GM21737 (cell line): ENCODE data around the gene LRRFIP1.
"Not testable (repeated sequence)": the region's sequence is repeated elsewhere in the genome, so short reads cannot be mapped to it uniquely, and the experiment has no call there.

Source experiments
- ATAC-seq: cut with Tn5 transposase; IDR thresholded peaks from one replicate; pipeline ENCODE4 v1.9.1; 2021; ENCODE audit warnings: mild to moderate bottlenecking, moderate library complexity; ENCODE audit not compliant: unreplicated experiment

The LRRFIP1 gene, protein sequence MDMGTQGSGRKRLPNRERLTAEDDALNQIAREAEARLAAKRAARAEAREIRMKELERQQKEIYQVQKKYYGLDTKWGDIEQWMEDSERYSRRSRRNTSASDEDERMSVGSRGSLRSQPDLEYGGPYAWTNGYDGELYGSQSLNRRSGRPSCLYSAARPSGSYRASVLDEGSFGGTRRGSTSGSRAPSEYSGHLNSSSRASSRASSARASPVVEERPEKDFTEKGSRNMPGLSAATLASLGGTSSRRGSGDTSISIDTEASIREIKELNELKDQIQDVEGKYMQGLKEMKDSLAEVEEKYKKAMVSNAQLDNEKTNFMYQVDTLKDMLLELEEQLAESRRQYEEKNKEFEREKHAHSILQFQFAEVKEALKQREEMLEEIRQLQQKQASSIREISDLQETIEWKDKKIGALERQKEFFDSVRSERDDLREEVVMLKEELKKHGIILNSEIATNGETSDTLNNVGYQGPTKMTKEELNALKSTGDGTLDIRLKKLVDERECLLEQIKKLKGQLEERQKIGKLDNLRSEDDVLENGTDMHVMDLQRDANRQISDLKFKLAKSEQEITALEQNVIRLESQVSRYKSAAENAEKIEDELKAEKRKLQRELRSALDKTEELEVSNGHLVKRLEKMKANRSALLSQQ

DNA sequence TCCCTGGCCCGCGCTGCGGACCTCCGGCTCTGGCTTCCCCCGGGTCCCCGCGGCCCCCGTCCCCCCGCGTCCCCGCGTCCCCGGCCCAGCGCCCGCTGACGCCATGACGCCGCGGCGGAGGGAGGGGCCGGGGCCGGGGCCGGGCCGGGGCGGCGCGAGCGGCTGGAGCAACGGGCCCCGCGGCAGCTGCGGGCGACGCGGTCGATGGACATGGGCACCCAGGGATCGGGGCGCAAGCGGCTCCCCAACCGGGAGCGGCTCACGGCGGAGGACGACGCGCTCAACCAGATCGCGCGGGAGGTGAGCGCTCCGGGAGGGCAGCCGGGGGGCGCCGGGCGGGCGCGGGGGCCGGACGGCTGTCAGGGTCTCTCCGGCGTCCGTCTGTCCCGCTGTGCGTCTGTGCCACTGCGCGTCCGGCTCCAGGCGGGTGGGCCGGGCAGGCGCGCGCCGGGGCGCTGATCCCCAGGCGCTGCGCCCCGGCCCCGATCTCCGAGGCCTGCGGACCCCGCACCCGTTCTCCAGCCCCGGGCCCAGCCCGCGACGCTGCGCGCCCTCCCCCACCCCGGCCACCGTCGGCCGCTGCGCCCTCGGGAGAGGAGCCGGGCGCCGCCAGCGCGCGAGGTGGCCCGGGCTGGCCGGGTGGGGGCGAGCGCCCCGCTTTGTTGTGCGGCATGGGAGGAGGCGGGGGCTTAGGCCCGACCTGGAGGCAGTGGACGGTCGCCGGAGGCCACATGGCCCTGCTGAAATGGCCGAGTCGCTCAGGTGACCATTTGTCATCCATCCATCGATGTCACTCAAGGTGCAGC is at the start of gene LRRFIP1:
Gene LRRFIP1, plus strand, starts transcription at position 147 of the 806 bp plus-strand sequence. Its CDS starts 58 bp downstream, at position 205.
- no peak for ATAC-seq

DNA sequence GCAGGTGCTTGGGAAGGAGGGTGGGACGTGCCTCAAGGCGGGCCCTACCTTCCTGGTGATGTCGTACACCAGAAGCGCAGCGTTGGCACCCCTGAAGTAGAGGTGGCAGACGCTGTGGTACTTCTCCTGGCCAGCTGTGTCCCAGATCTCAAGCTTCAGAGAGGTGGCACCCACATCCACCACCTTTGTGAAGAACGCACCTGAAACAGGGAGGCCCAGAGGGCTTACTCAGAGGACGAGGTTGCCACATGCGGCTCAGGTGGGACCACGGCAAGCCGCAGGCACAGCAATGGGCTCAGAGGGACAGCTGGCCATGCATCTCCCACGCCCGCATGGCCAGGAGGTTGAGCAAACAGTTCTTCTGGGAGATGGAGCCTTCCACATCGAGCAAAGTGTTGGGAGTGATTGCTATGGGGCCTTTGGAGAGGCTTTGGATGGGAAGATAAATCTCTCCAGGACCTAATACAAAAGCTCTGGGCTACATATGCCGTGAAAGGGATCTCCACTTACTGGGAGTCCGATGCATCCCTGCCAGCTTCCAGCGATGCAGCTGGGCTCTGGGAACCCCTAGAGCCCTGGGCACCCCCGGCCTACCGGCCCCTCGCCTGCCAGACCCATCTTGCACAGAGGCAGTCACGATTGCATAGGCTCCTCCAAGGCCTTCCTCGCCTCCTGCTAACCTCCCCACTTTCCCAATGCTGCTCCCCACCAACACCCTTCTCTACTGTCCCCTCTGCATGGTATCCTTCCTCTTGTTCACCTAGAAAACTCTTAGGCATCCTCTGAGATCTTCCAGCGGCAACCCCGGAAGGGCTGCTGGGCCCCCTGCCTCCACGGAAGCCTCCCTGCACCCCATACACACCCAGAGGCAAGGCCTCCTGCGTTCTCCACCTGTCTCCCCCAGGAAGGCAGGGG is 49.2 kb upstream of the LRRFIP1 start:
- ATAC-seq = no peak

DNA sequence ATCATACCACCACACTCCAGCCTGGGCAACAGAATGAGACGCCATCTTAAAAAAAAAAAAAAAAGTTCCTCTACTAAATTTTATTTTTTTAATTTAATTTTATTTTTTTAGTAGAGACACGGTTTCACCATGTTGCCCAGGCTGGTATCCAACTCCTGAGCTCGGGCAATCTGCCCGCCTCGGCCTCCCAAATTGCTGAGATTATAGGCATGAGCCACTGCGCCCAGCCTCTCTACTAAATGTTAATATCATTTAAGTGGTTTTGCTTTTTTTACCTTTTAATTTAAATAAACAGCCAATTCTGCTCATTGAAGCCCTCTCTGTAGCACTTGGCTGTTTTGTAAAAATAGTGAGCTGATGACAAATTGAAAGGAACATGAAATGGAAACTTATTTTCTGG is 46.1 kb upstream of the LRRFIP1 start:
- no peak for ATAC-seq

DNA sequence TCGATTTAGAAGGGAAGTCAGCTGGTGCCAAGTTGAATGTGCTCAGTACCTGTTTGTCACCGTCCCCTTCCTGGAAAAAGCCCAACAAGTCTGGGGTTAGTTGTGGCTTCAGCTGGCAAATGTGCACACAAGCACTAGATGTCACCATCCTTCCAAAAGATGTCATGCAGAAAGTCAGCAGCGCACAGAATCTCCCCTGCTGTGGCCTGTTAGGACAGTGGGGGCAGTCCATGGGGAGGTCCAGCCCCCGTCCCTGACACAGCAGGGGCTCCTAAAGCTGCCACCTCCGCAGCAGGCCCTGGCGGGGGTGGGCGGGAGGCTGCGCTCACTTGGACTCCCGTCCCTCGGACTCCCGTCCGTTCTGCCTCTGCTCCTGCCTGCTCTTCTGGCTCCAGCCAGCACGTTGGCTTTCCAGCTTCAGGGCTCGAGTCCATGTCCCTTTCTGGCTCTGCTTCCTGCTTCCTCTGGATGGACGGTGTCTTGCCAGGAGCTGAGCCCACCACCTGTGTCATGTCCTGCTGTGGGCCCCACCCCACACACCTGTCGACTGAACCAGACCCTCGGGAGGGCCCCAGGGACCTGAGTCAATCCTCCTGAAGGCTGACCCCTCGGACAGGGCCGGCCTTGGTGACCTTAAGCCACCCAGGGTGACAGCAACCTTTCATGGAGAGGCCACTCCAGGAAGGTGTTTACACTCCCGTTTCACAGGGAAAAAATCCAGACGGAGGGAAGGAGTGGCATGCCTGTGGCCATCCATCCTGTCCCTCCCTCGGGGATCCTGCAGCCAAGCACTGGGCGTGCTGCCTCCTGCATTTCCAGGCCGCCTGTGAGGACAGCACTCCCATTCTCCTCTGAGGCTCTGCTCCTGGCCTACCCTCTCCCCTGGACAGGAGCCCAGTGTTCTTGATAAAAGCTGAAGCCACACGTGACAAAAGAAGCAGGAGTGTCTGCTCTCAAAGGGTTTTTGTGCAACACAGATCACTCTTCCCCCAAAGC is 45.3 kb upstream of the LRRFIP1 start:
- no peak for ATAC-seq

DNA sequence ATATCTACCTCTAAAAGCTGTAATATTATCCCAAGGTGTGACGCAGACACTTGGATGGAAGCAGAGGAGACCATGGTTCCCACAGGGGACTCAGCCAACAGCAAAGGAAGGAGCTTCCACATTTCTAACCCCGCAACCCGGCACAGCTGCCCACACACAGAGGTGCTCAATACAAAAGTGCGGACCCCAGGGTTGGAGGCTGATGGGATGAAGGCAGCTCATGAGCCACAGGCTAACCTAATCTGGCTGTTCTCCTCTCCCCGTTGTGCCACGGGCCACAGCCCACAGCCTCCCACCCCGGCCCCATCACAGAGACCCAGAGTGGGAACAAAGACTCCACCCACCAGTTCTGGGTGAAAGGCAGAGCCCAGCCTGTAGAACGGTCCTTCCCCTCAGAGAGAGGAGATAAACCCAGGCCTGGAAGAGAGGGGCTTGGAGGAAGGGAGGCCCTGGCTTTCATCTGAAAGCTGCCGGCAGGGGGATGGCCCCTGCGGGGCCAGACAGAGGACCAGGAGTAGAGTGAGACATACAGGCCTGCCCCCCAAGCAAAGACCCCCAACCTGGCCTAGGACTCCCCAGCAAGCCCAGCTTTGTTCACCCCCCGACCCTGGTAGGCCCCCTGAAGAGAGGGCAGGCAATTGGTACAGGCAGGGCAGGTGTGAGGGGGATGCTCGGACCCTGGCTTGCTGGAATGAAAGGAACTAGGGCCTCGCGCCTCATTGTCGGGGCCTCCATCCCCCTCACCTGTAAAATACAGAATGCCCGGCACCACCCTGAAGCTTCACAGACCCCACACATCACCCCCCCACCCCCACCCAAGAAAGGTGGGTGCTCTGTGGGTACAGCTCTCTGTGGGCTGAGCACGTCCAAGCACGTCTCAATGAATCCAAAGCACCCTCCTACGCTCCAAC is 43.7 kb upstream of the LRRFIP1 start:
- ATAC-seq = no peak

DNA sequence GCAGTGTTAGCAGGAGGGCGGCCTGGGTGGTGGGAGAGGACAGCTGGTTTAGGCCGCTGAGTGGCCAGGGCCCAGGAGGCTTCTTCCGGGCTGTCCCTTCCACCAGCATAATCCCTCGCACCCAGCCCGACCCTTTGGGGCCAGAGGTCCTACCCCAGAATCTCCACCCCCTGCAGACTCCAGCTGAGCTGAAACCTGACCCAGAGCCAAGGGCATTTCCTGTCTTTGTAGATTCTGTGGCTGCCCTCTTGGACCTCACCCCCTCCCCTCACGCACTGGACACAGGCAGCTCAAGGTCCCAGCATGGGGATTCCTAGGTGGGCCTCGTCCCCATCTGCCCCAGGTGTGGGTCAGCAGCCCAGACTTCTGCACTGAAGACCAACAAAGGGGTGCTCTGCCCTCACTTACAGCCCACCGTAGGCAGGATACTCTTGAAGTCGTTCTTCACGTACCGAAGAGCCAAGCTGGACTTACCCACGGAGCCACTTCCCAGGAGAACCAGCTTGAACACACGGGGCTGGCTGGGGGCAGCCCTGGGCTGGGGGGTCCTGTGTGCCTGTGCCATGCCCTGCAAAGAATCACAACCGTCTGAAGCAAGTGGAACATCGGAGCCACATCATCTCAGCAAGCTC is 41.7 kb upstream of the LRRFIP1 start:
- no peak for ATAC-seq

DNA sequence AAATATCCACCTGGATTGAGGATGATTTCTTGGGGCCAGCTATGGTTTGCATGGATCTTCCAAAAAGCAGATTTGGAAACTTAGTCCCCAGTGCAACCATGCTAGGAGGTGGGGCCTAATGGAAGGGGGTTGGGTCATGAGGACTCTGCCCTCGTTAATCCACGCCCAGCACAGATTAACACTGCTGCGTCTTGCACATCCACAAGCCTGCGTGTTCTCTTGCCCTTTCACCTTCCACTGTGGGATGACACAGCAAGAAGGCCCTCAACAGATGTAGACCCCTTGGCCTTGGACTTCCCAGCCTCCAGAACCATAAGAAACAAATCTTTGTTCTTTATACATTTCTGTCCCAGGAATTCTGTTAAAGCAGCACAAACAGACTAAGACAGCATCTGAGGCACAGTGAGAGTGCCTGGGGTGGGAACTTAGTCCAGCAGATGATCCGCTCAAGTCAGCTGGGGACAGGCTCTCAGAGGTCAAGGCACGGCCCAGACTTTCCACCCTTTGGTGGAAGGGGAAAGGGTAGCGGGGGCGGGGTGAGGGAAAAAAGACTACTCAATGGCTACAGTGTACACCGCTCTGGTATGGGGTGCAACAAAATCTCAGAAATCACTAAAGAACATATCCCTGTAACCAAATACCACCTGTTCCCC is 39.2 kb upstream of the LRRFIP1 start:
- no peak for ATAC-seq

DNA sequence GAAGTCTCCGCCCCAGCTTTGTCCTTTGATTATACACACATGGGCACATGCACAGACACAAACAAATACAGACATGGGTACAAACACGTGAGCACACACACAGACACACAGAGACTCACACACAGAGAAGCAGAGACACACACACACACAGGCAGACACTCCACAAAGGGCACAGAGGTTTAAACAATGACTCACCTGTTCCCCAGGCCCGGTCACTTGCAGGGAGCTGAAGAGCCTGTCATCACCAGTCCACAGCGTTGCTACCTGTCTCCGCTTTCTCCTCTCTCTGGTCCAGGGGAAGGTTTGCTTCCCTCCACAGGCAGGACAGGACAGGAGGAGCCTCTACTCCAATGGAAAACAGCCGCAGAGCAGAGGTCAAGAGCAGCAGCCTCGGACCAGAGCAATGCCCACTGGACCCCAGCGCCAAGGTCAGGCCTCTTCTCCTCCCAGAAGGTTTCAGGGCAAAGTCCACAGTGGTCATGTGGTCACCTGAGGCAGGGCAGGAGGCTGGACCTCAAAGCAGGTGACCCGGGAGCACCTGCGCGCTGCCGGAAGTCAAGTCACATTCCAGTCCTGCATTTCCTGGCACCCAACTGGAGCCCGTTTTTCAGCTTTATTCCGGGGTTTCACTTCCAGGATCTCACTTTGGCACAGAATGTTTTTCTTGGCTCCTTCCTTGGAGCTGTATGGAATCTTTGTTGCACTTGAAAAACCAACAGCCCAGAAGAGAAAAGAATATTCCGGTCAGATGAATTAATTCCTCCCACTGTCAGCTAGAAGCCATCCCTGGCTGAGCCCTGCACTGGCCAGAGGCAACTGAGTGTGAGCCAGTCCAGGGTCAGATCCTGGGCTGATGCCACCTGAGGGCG is 36.9 kb upstream of the LRRFIP1 start, which contains the start of gene RAB17:
Gene RAB17, minus strand, starts transcription at position 463 of the 869 bp plus-strand sequence. CDS start 4,580 bp downstream, outside the sequence.
- no peak for ATAC-seq

DNA sequence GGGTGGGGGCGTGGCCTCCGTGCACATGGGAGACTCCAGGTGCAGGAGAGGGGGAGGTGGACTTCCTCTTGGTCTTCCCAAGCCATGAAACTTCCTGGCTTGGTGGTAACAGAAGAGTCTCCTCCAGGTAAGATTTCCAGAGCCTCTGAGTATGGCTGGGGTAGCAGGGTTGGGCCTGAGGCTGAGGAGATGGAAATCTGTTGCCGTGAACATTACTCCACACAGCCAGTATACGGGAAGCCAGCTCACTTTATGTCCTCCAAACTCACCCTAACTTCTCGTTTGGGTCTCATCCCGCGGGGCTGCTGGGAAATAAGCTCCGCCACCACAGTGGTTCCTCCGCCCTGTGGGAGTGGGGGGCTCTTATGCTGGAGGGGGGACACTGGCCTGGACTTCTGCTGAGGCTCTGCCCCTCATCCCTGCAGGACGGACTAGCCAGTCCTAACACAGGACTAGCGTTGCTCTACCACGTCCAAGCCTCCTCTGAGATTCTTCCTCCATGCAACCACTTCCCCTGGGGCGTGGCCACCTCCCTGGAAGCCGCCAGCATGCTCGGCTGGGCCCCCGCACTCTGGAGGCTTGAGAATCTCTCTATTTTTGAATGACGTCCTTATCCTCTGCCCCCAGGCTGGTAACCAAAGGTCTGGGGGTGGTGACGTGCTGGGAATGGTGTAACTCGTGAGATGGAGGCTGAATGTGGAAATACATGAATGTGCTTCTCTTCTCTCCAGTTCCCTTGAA is 36.1 kb upstream of the LRRFIP1 start:
- no peak for ATAC-seq

DNA sequence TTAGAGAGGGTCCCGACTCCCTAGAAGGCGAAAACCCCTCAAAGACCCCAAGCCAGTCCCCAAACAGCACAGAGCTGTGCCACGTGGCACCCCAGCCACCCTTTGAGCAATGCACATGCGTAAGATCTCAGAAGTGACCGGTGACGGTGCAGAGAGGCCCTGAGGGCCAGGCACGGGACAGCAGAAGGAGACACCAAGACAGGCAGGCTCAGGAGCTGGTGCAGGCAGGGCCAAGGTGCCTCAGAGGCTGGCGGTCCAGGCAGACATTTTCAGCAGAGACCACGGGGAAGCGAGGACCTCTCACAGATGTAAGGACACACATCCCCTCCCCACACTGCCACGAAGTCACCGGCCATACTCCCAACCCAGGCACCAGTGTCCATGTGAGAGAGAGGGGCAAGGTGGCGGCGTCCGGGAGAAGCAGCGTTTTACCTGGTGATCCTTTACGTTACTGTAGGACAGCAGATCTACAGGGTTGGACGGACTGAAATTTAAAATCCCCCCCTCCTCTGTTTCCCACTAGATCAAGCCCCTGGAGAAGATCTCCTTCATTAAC is 34.9 kb upstream of the LRRFIP1 start:
- ATAC-seq = no peak

DNA sequence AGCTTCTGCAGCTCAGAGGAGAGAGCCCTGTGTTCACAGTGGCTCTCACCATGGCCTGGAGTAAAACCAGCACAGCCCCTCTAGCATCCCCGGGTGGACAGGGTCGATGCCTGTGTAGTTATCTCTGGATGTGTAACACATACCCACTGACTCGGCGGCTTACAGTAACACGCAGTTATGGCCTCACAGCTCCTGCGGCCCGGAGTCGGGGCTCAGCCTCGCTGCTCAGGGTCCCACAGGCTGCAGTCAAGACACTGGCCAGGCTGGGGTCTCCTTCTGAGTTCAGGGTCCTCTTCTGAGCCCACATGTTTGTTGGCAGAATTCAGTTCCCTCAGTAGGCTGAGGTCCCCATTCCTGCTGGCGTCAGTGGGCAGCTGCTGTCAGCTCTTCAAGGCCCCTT is 34.4 kb upstream of the LRRFIP1 start:
- no peak for ATAC-seq

DNA sequence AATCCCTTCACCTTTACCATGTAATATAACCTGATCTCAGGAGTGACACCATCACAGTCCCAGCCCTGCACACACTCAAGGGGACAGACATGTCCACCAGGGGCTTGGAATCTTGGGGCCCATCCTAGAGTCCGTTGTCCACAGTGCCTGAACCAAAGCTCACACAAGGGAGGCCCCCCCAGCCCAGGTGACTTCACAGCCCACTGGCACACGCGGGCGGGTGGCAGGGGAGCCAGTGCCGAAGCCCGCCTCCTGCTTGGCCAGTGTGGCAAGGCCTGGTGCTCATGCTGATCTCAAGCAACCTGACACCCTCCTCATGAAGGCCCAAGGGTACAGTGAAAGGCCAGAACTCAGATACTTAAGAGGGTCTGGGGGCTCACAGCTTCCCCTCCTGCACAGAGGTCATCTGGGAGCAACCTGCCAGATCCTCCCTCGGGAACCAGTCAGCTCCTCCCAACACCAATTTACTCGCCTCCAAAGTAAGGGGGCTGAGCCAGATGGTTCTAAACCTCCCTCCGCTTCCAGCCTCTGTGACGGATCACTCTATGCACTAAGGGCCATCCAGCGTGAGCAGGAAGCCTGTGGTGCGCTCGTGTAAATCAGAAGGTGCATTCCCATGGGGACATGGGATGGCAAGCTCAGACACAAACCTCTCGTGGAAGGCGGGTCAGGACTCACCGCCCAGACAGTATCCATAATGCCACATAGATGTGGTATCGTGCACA is 33.6 kb upstream of the LRRFIP1 start:
- ATAC-seq = no peak

DNA sequence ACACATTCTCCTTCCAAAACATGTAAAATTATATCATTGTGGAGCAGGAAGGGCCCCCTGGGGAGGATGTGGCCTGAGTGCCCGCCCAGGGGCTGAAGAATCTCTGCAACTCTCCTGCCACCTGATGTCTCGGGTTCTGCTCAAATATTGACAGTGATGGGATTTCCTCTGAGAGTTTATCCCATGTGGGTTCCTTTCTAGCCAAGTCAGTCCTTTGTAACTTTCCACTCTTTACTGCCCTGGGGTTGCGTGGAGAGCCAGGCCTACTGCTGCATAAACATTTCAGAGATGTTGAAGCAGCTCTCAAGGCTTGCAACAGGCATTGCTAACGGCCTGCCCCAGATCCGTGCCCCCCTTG is 32.9 kb upstream of the LRRFIP1 start:
- no peak for ATAC-seq

DNA sequence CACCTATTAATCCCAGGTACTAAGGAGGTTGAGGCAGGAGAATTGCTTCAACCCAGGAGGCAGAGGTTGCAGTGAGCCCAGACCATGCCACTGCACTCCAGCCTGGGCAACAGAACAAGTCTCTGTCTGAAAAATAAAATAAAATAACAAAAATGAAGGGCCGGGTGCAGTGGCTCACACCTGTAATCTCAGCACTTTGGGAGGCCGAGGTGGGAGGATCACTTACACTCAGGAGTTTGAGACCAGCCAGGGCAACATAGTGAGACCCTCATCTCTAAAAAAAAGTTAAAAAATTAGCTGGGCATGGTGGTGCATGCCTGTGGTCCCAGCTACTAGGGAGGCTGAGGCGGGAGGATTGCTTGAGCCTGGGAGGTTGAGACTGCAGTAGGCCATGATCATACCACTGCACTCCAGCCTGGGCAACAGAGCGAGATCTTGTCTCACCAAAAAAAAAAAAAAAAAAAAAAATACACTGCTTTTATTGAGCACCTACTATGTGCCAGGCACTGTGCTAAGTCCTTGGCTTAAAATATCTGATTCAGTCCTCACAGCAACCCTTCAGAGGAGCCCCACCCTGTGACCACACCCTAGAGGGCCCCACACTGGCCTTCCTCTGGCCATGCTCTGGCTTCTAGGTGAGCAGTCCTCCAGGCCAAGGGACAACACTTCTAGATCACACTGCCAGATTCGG is 31.4 kb upstream of the LRRFIP1 start:
- ATAC-seq = not testable (repeated sequence)
